GM12878 (cell line): Measurements from ENCODE around the gene PTGFRN. TPM values are rescaled to one million over a fixed set of nuclear protein-coding genes. Genes with fewer than 3 reads are reported as not detected.

ENCODE experiments used
- ATAC-seq: fragments of 200-7000 bp; cut with Tn5 transposase; 3 replicates; pipeline ENCODE4 v1.9.1; 2020; ENCODE audit warnings: mild to moderate bottlenecking, moderate library complexity
- BruUV-seq: library from RNA; stranded (reverse); fragments of 400-500 nt; replicated peaks from 2 replicates; lab custom pipeline; 2021; lab: Mats Ljungman, UMichigan
- CTCF ChIA-PET: fragments of 300-600 bp; sonication (Branson Sonifier 250); formaldehyde crosslinking; extraction: SDS; loops from one replicate; lab custom pipeline; 2021; ENCODE audit warnings: inconsistent platforms; lab: Yijun Ruan, JAX
- POLR2A ChIA-PET: fragments of 350-600 bp; formaldehyde crosslinking; extraction: SDS; loops from one replicate; lab custom pipeline; 2021; ENCODE audit warnings: inconsistent platforms; lab: Charles Lee
- RAD21 ChIA-PET: fragments of 300-600 bp; sonication (Branson Sonifier 250); formaldehyde crosslinking; loops from one replicate; lab custom pipeline; 2023; ENCODE audit warnings: antibody characterized with exemption; ENCODE audit not compliant: unreplicated experiment; lab: Charles Lee
- SMC1A ChIA-PET: fragments of 300-600 bp; sonication (Branson Sonifier 250); formaldehyde crosslinking; loops from one replicate; lab custom pipeline; 2023; ENCODE audit not compliant: unreplicated experiment, uncharacterized antibody; lab: Charles Lee
- DNase-seq: peaks from one replicate; pipeline ENCODE4 v3.0.0-alpha.2; 2011; ENCODE audit warnings: low read depth, low spot score
- FAIRE-seq: peaks from 3 replicates; lab custom pipeline; 2011; peaks lifted over from hg19 to GRCh38; lab: Jason Lieb, UNC
- H2AFZ ChIP-seq: 2 replicates; pipeline ENCODE4 v1.6.0; 2011; ENCODE audit warnings: low read depth, low read length, control low read depth; ENCODE audit not compliant: control insufficient read depth
- H3K27ac ChIP-seq: 2 replicates; pipeline ENCODE4 v1.5.1; 2011; ENCODE audit warnings: control low read depth; ENCODE audit not compliant: control insufficient read depth, insufficient read depth
- H3K27me3 ChIP-seq, 2 experiments: replicated peaks in 1 of 2; 2 replicates each; pipeline versions ENCODE4 v1.6.0 to v1.6.1; 2011; ENCODE audit warnings: low read length in 1 of 2; ENCODE audit not compliant: control insufficient read depth in 2 of 2, insufficient read depth in 2 of 2
- H3K36me3 ChIP-seq, 2 experiments: 2 replicates each; pipeline ENCODE4 v1.5.1; 2011; ENCODE audit warnings: low read length in 1 of 2; ENCODE audit not compliant: control insufficient read depth in 2 of 2, insufficient read depth in 2 of 2
- H3K4me1 ChIP-seq: 2 replicates; pipeline ENCODE4 v1.6.1; 2011; ENCODE audit warnings: mild to moderate bottlenecking, low read length, moderate library complexity, mixed read lengths; ENCODE audit not compliant: control insufficient read depth, insufficient read depth
- H3K4me2 ChIP-seq: 2 replicates; pipeline ENCODE4 v1.6.0; 2011; ENCODE audit warnings: control low read depth; ENCODE audit not compliant: control insufficient read depth, insufficient read depth
- H3K4me3 ChIP-seq: fragments of 200-600 bp; sonication (generic); 2 replicates; pipeline ENCODE4 v1.5.1; 2016
- H3K79me2 ChIP-seq: 2 replicates; pipeline ENCODE4 v1.6.0; 2011; ENCODE audit warnings: low read length; ENCODE audit not compliant: control insufficient read depth, insufficient read depth
- H3K9ac ChIP-seq: 2 replicates; pipeline ENCODE4 v1.8.0; 2011; ENCODE audit warnings: low read length, control low read depth, mixed read lengths; ENCODE audit not compliant: control insufficient read depth, insufficient read depth
- H3K9me3 ChIP-seq: replicated peaks from 3 replicates; pipeline ENCODE4 v1.5.1; 2011; ENCODE audit warnings: mild to moderate bottlenecking, low read length; ENCODE audit not compliant: control insufficient read depth, insufficient read depth
- H4K20me1 ChIP-seq: 2 replicates; pipeline ENCODE4 v1.6.0; 2011; ENCODE audit not compliant: control insufficient read depth, insufficient read depth
- BRCA1 ChIP-seq: IDR thresholded peaks from 2 replicates; pipeline ENCODE4 v1.6.1; 2011; ENCODE audit warnings: low read depth, low read length, improper control_type of control experiment
- GATAD2B ChIP-seq: fragments of 450-650 bp; conservative IDR thresholded peaks from 2 replicates; pipeline ENCODE4 v1.6.1; 2017; ENCODE audit warnings: low read depth, mild to moderate bottlenecking, moderate library complexity
- LARP7 ChIP-seq: fragments of 450-650 bp; IDR thresholded peaks from 2 replicates; pipeline ENCODE4 v1.6.1; 2017; ENCODE audit warnings: mild to moderate bottlenecking
- MTA3 ChIP-seq: IDR thresholded peaks from 2 replicates; pipeline ENCODE4 v1.6.1; 2012; ENCODE audit warnings: low read length, inconsistent platforms, borderline replicate concordance
- MYC ChIP-seq: IDR thresholded peaks from 2 replicates; pipeline ENCODE4 v1.6.1; 2011; ENCODE audit warnings: mild to moderate bottlenecking, low read length, moderate library complexity, inconsistent platforms; ENCODE audit not compliant: insufficient read depth, insufficient replicate concordance, insufficient read length, severe bottlenecking
- NFIC ChIP-seq: IDR thresholded peaks from 2 replicates; pipeline ENCODE4 v1.6.1; 2012; ENCODE audit warnings: low read depth, mild to moderate bottlenecking, inconsistent platforms, low read length, moderate library complexity
- POU2F2 ChIP-seq: IDR thresholded peaks from 3 replicates; pipeline ENCODE4 v1.6.1; 2011; ENCODE audit warnings: low read depth, mild to moderate bottlenecking, low read length, borderline replicate concordance
- ZZZ3 ChIP-seq: IDR thresholded peaks from 2 replicates; pipeline ENCODE4 v1.6.1; 2011; ENCODE audit warnings: low read depth; ENCODE audit not compliant: control insufficient read depth, insufficient read length
- WGBS: methylation state at CpG from one replicate; pipeline ENCODE4 v1.1.6; 2016; ENCODE audit warnings: low lambda C conversion rate; ENCODE audit not compliant: insufficient replicate concordance, insufficient coverage; ENCODE audit errors: missing lambda C conversion rate; 5-methylcytosine and 5-hydroxymethylcytosine counted together
- in situ Hi-C: fragments of 300-500 bp; cut with MboI; formaldehyde crosslinking; loops from 9 replicates; pipeline ENCODE4 v1.14.3; 2018; ENCODE audit warnings: mixed read lengths
- intact Hi-C: fragments of 100-400 bp; cut with micrococcal nuclease; formaldehyde crosslinking; loops from one replicate; pipeline ENCODE4 v1.14.2; 2022; ENCODE audit not compliant: unreplicated experiment
- polyA plus RNA-seq, 11 experiments: library from polyadenylated mRNA; depleted of rRNA in 4 of 11; unstranded in 6 of 11; stranded (reverse) in 5 of 11; fragments of >200 nt; fragmentation: Nextera tagmentation in 4 of 11; fragmentation: Illumina TruSeq in 1 of 11; extraction: Ambion mirVana in 4 of 11; extraction: Trizol in 1 of 11; gene quantifications; 1 replicate in 1 of 11; 2 replicates in 10 of 11; pipeline versions ENCODE4 v1.2.1 to v1.2.3, GENCODE V29; 2011 to 2016; ENCODE audit warnings: inconsistent platforms in 2 of 11, missing spikeins in 2 of 11, low read depth in 1 of 11
- total RNA-seq, 4 experiments: library from RNA; depleted of rRNA in 3 of 4; stranded (reverse); fragments of >200 nt in 3 of 4; fragmentation: Illumina TruSeq in 1 of 4; extraction: Trizol in 1 of 4; gene quantifications; 2 replicates each; pipeline versions ENCODE4 v1.2.1 to v1.2.3, GENCODE V29; 2013 to 2021
- TF ChIP-seq, protein P1 (sequence below): IDR thresholded peaks from 2 replicates; pipeline ENCODE4 v1.6.1; 2012; ENCODE audit warnings: low read depth, low read length, improper control_type of control experiment
- TF ChIP-seq, protein P2 (sequence below): fragments of 450-650 bp; formaldehyde crosslinking; IDR thresholded peaks from 2 replicates; pipeline ENCODE4 v1.4.0; 2022; ENCODE audit warnings: mild to moderate bottlenecking, moderate library complexity

PTGFRN gene
- total and polyA plus RNA-seq, 10 of the 15 experiments (the other 5 are each of a cell fraction or from before 2014, with no cell fraction given): 2.7 to 8.3 (median 5.1) TPM

DNA sequence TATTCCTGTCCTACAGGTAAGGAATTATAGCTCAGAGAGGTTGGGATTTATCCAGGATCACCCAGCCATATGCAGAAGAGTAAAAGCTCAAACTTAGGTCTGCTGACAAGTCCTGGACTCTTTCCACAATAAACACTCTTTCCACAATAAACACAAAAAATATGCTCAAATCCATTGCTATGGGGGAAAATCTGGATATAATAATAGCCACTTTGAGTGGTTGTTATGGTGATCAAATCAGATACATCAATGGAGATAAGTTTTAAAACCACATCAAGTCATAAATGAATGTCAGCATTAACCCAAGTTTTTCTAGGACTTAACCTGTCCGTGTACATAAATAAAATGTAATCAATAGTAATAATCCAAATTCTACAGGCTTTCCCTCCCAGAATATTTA is 128.1 kb downstream of the PTGFRN start (continued):
- TF ChIP-seq BRCA1: no peak
- no peak for TF ChIP-seq POU2F2
- no peak for TF ChIP-seq NFIC

DNA sequence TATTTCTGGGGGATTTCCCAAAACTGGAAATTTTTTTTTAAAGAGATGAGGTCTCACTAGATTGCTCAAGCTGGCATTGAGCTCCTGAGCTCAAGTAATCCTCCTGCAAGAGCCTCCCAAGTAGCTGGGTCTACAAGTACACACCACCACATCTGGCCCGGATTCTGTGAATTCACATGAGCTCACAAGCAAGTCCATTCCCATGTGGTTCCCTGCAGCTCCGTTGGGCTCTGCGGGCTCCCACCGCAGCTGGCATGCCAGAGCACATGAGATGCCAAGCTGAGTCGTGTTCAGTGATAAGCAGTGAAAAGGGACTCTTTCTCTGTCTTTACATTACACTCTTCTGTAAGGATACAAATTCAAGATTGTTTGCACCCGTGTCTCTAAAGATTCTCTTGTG is 128.5 kb downstream of the PTGFRN start:
- no peak overlapping the region for H3K4me2 ChIP-seq
- 95% methylated on average over 6 of the region's 6 CpGs for WGBS
- TF ChIP-seq GATAD2B (no peak), ZZZ3 (no peak), MYC (no peak), LARP7 (no peak), MTA3 (no peak)
- TF ChIP-seq, protein P1, sequence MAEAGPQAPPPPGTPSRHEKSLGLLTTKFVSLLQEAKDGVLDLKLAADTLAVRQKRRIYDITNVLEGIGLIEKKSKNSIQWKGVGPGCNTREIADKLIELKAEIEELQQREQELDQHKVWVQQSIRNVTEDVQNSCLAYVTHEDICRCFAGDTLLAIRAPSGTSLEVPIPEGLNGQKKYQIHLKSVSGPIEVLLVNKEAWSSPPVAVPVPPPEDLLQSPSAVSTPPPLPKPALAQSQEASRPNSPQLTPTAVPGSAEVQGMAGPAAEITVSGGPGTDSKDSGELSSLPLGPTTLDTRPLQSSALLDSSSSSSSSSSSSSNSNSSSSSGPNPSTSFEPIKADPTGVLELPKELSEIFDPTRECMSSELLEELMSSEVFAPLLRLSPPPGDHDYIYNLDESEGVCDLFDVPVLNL: no peak
- TF ChIP-seq, protein P2, sequence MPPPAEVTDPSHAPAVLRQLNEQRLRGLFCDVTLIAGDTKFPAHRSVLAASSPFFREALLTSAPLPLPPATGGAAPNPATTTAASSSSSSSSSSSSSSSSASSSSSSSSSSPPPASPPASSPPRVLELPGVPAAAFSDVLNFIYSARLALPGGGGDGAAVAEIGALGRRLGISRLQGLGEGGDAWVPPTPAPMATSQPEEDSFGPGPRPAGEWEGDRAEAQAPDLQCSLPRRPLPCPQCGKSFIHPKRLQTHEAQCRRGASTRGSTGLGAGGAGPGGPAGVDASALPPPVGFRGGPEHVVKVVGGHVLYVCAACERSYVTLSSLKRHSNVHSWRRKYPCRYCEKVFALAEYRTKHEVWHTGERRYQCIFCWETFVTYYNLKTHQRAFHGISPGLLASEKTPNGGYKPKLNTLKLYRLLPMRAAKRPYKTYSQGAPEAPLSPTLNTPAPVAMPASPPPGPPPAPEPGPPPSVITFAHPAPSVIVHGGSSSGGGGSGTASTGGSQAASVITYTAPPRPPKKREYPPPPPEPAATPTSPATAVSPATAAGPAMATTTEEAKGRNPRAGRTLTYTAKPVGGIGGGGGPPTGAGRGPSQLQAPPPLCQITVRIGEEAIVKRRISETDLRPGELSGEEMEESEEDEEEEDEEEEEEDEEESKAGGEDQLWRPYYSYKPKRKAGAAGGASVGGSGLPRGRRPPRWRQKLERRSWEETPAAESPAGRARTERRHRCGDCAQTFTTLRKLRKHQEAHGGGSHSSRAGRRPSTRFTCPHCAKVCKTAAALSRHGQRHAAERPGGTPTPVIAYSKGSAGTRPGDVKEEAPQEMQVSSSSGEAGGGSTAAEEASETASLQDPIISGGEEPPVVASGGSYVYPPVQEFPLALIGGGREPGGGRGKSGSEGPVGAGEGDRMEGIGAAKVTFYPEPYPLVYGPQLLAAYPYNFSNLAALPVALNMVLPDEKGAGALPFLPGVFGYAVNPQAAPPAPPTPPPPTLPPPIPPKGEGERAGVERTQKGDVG (CRISPR knock-in tag): no peak
- POLR2A ChIA-PET: interaction anchor here (0.9 kb wide), 1 partner anchor 14 kb away, joined by 3 read pairs; no protein-coding TSS in a partner anchor
- no peak overlapping the region for H3K4me3 ChIP-seq
- H3K79me2 ChIP-seq: no peaks in the 10 kb centered on the region
- SMC1A ChIA-PET: interaction anchor here (0.6 to 1.3 kb wide), 3 partner anchors 12 to 509 kb away, joined by 3 read pairs; no protein-coding TSS in a partner anchor
- no peaks in the 10 kb centered on the region for H3K4me1 ChIP-seq
- H2AFZ ChIP-seq: no peak overlapping the region
- in situ Hi-C loops (no loop called here), intact Hi-C loops (no loop called here)
- no TSS peak for BruUV-seq
- no peak for ATAC-seq
- no peak overlapping the region for H3K27ac ChIP-seq
- RAD21 ChIA-PET: interaction anchor here (2.1 kb wide), 1 partner anchor 34 kb away, joined by 5 read pairs; no protein-coding TSS in a partner anchor
- CTCF ChIA-PET: interaction anchor here (1.3 kb wide), 1 partner anchor 17 kb away, joined by 3 read pairs; no protein-coding TSS in a partner anchor
- H3K9ac ChIP-seq: no peak overlapping the region
- H3K9me3 ChIP-seq: no peaks in the 10 kb centered on the region
- H3K27me3 ChIP-seq: no peaks in the 10 kb centered on the region
- H3K36me3 ChIP-seq: peaks cover 0 to 2% of the 10 kb centered on the region in 2 experiments; a peak in 1 of 4 replicates
- no peak for DNase-seq
- FAIRE-seq: no peak
- H4K20me1 ChIP-seq: no peaks in the 10 kb centered on the region
